GM21576 (cell line): ENCODE results near the gene STK40.

Source experiments
- ATAC-seq: cut with Tn5 transposase; IDR thresholded peaks from one replicate; pipeline ENCODE4 v1.9.1; 2021; ENCODE audit warnings: mild to moderate bottlenecking, moderate library complexity; ENCODE audit not compliant: unreplicated experiment

STK40 gene

DNA sequence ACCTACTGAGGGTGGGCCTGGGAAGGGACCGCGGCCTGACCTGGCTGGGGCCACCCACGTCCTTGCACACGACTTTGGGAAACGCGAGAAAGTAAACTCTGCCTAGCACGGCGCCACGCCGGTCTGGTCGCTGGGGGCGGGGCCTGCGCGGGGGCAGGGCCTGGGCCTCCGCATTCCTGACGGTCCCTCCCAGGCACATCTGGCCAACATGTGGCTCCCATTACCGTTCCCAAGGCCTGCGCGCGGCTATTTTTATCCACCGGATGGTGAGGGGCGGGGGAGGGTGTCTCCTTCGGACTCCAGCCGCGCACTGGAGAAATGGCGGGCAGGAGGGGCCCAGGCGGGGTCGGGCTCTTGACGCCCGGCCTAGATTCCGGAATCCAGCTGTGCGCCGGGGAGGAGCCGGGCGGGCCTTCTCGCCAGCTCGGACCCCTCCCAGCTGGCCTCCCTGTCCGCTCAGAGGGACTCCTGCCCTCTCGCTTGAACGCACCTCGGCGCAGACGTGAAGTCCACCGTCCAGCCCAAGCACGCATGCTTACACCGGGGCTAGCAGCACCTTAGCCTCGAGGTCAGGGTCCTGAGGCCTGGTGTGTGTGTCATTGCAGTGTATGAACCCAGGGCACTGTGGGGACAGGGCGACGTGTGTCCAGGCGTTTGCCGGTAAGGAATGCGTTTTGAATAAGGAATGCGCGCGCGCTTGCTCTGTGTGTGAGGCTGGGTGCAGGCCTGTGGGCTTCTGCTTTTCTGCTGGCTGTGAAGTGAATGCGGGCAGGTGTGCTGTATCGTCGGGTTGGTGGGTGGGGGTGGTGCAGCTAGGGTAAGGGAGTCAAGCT, 64.4 kb downstream of the STK40 start:
- no peak for ATAC-seq

DNA sequence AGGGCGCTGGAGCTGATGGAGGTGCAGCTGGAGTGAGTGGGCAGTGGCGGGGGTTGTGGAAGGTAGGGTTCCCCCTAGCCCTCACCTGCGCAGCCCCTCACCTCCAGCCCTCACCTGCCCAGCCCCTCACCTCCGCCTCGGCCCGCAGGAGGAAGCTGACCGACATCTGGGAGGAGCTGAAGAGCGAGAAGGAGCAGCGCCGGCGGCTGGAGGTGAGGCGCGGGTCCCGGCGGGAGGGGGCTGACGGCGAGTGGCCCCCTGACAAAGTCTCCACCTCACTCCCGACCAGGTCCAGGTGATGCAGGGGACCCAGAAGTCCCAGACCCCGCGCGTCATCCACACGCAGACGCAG, 65.0 kb downstream of the STK40 start:
- no peak for ATAC-seq

DNA sequence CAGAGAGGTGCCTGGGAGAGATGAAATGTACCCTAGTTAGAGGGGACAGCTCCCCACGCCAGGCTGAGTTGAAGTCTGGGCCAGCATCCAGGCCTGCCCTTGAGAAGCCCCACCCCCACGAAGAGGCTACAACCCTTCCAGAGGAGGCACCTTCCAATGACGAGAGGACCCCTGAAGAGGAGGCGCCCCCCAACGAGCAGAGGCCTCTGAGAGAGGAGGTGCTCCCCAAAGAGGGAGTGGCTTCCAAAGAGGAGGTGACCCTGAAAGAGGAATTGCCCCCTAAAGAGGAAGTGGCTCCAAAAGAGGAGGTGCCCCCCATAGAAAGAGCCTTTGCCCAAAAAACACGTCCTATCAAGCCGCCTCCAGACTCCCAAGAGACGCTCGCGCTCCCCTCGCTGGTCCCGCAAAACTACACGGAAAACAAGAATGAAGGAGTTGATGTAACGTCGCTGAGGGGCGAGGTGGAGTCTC, 65.4 kb downstream of the STK40 start:
- ATAC-seq, result no peak

DNA sequence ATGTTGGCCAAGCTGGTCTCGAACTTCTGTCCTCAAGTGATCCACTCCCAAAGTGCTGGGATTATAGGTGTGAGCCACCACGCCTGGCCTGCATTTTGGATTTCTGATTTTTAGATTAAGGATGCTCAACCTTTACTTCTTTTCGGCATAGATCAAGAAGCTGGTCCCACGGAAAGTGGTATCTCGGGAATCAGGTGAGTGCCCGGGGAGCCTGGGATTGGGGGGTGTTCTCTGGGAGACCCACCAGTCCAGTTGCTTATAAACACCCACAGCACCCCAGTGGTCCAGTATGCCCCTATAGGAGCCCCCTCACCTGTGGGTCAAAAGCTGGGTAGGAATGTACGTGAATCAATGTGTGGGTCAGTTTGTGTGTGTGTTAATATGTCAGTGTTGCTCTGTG, 76.3 kb downstream of the STK40 start:
- ATAC-seq, result no peak

DNA sequence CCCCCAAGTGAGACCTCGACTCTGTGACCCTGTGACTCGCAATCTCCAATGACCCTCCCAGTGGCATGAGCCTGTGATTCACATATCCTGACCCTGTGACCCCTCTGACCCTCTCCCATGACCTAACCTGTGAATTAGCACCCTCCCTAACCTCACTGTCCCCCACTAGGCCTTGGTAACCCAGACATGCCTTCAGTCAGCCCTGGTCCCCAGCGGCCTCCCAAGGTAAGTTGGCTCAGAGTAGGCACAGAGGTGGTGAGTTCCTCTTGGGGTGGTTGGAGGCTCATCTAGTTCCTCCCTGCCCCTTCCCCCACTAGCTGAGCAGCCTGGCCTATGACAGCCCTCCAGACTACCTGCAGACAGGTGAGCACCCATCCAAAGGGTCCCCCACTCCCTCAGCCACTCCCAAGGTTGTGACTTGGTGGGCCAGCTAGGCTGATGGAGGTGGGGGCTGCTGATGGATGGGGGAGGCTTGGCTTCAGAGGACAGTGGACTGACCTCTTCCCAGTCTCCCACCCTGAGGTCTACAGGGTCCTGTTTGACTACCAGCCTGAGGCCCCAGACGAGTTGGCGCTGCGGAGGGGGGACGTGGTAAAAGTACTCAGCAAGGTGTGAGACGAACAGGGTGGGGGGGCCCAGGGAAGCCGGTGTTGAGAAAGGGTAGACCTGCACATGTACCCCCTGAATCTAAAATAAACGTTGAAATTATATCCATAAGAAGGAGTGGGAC, 78.0 kb downstream of the STK40 start:
- ATAC-seq, result no peak

DNA sequence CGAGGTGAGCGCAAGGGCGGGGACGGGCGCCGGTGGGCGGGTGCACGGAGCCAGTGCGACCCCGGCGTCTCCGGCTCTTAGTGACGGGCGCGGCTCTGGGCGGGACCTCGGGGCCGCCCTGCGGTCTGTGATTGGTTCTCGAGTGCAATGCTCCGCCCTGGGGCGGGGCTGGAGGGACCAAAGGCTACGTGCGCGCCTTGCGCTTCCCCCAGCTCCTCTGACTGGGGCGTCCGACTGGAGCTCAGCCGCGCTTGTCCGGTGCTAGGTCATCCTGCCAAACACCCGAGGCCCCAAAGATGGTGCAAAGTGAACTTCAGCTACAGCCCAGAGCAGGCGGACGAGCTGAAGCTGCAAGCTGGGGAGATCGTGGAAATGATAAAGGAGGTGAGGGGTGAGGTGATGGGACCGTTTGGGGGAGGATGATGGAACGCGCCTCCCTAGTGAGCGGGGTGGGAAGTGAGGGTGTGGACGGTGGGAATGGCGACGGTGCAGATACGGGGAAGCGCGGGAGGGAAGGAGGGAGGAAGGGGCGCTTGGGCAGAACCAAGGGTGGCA, 78.7 kb downstream of the STK40 start:
- peak; percentile 91 for ATAC-seq

DNA sequence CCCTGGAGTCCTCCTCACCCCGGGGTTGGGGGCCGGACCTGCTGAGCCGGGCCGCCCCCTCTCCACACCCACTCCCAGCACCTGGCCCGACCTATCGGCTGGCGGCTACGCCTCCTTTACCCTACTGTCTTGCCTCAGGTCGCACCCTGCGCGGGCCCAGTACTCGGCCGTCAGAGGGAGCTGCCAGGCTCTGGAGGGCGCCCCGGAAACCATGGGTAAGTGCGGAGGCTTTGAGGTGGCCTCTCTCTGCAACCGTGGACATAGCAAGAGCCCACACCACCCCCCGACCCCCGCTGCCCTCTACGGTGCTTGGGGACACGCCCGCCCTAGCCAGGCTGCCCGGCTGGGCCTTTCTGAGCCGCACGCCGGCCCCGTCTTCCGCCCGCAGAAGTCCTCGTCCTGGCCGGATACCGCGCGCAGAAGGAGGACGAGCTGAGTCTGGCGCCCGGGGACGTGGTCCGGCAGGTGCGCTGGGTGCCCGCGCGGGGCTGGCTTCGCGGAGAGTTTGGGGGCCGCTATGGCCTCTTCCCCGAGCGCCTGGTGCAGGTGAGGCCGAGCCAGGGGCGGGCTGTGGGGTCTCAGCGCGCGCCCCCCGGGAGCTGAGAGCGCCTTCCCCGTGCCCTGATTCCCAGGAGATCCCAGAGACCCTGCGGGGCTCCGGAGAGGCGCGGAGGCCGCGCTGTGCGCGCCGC, 79.4 kb downstream of the STK40 start, which contains the start of gene SH3D21:
Gene SH3D21, plus strand, starts transcription at position 159 of the 692 bp plus-strand sequence. Its CDS starts 53 bp downstream, at position 212.
- peak; percentile 20 for ATAC-seq

DNA sequence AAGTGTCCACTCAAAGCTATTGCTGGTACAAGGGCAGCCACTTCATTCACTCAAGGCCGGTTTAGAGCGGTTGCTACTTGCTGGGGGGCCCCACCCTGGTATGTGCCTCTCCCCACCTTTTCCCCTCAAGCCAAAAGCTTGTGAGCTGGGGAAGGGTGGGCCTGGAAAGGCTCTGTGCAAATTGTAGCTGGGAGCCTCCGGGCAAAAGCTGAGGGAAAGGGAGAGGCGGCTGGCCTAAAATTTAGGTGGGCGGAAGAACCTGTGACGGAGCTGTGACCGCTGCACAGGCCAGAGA, 79.9 kb downstream of the STK40 start:
- no peak for ATAC-seq

DNA sequence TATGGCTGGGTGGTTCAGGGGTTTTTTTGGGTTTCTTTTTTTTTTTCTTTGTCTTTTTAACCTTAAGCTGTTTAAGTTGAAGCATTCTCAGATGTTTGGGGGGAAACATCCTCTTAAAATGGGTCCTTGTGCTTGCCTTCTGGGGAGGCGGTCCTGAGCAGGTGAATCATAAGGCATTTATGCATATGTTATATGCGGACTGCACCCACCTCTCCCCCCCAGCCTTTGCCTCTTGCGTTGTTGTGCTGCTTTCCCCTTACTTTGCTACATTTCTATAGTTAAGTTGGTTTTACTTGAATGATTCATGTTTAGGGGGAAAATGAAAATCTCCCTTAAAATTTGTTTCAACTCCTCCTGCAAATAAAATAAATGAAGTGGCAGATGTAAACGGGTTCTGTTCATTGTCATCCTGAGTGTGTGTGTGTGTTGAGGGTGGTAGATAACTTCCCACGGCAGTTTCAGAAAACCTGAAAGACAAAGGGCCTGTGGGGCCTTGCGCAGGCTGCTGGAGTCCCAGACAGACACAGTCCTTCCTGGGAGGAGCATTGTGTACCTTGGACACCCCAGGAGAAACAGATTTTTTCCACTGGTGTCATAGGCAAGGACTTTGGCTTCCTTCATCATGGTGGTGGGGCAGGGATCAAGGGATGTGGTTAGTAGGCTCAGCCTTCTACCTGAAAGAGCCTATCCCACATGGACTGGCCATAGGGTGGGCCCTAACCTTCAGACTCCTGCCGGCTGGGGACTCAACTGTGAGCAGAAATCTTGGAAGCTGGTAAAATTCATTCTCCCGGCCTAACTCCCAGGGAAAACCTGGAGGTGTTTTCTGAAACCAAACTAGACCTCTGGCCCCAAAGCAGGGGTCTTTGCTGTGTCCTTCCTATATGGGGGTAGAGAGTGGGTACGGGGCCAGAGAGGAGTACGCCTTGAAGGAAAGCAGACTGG, 80.5 kb downstream of the STK40 start:
- no peak for ATAC-seq

DNA sequence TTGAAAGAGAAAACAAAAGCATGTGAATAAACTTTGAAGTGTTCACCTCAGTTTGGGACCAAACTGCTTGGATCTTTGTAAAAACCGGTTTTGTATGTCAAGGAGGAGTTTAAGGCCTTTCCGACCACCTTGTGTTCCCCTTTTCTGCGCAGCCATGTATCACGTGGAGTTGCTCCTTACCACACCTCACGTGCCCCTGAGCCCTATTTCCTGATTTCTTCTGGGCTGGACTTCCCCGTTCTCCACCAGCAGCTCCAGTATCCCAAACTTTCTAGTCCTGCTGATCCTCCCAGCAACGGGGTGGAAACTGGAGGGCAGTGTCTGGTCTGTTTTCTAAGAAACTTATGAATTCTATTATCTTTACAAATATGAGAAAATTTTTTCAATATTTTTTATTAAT, 81.2 kb downstream of the STK40 start:
- no peak for ATAC-seq

DNA sequence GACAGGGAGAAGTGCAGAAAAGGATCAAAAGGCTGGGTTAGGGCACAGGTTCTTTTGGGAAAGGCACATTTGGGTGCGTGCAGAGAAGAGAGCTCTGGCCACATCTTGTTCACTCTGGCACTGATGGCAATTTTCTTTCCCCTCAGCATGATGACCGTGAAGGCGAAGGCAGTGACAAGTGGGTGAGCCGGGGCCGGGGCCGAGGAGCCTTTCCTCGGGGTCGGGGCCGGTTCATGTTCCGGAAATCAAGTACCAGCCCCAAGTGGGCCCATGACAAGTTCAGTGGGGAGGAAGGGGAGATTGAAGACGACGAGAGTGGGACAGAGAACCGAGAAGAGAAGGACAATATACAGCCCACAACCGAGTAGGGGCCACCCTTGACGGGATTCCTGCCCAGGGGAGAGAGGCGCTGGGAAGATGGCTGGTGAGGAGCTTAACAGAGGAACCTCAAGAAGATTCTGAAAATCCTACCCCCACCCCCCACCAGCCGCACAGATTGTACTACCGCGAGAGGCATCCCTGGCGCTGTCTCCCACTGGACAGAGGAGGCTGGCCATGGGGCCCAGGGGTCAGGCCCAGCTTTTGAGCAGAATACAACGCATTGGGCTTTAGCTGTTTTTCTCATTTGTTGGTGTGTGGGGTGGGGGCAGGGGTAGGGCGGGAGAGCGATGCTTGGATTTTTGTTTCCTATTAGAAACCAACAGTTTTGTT, 81.9 kb downstream of the STK40 start:
- ATAC-seq, result no peak

DNA sequence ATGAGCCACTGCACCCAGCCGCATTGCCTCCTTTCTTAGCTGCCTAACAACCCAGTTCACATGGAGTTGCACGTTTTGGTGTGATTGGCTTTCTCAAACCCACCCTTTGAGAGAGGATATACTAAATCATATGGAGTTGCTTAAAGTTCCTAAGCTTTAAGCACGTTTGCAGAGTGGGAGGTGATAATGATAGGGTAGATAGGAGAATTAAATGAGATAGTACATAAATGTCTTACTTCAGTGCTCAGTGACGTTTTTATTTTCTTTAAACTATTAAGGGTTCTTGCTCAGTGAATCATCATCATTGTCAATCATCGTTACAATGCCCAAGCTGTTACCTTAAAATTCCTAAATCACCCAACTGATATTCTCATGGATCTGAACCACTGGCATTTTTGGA, 82.5 kb downstream of the STK40 start:
- no peak for ATAC-seq

DNA sequence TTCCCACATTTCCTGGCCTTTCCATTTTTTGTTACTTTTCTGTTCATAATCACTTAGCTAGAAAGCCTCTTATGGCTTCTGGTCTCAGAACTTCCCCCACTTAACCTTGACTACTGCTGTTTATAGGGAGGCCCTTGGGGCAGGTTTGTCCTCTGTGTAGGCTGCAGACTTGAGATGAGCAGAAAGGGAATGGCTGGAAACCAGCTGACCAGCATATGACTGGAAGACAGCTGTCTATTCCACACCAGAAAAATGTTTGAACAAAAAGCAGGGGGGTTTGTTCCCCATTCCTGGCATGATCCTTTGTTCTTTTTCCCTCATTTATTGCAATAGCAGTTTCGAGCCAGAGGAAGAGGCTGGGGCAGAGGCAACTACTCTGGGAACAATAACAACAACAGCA, 84.5 kb downstream of the STK40 start:
- ATAC-seq, result no peak

DNA sequence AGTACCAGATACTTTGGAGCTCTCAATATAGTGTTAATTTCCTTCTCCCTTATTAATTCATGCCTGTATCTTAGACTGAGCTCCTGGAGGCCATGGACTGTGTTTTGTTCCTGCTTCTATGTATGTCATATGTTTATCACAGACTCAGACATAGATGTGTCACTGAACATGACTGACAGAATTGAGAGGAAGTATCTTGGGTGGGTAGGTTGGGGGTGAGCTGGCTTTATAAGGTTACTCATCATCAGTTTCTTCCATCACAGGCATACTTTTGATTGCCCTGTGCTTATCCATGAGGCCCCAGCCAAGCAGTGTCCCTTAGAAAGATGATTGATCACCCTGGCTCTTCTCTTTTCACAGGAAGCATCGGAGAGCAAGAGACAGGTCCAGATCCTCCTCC, 85.2 kb downstream of the STK40 start:
- no peak for ATAC-seq

DNA sequence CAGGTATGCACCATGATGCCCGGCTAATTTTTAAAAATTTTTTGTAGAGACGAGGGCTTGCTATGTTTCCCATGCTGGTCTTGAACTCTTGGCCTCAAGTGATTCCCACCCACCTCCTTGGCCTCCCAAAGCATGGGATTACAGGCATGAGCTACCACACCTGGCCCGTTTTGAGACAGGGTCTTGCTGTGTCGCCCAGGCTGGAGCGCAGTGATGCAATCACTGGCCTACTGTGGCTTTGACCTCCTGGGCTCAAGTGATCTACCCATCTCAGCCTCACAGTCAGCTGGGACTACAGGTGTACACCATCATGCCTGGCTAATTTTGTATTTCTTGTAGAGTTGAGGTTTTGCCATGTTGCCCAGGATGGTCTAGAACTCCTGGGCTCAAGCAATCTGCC, 87.1 kb downstream of the STK40 start:
- no peak for ATAC-seq

DNA sequence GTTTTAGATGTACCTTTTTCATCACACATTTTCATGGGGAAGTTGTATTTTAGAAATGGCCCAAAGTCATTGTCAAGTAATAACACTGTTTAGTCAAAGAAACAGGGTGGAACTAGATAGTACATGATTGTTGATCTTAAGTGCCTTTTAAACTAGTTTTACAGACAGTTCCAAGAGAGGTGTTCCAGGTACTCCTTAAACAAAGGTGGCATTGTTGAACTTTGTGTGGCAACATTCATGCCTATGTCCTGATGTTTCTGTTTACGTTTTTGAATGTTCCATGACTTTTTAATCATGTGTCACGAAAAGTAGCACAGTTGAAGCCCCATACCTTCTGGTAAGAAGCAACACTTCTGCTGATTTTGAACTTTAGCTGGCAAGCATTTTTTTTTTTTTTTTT, 88.7 kb downstream of the STK40 start:
- ATAC-seq, result no peak

DNA sequence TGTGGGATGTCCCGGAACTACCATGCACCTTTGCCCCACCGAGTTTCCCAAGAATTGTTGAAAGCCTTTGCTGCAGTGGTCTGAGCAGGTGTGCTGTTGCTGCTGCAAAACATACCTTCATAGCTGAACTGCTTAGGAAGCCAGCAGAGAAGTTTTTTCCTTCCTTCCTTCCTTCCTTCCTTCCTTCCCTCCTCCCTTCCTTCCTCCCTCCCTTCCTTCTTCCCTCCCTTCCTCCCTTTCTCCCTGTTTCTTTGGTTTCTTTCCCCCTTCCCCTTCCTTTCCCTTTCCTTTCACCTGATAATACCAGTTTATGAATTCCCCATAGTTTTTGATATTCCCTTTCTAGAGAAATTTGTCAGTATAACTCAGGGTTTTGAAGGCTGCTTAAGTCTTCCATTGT, 90.3 kb downstream of the STK40 start:
- no peak for ATAC-seq
